H1 (cell line): Measurements from ENCODE around the gene ACTG2. TPM values are rescaled to one million over a fixed set of nuclear protein-coding genes. Genes with fewer than 3 reads are reported as not detected.

ENCODE experiments used
- CTCF ChIA-PET: fragments of 300-600 bp; sonication (Branson Sonifier 250); formaldehyde crosslinking; loops from one replicate; lab custom pipeline; 2021; ENCODE audit not compliant: partially characterized antibody; lab: Charles Lee
- POLR2A ChIA-PET: fragments of 300-600 bp; sonication (Branson Sonifier 250); formaldehyde crosslinking; loops from one replicate; lab custom pipeline; 2021; ENCODE audit warnings: inconsistent platforms; ENCODE audit not compliant: partially characterized antibody; lab: Charles Lee
- DNase-seq, 2 experiments: peaks; one replicate each; pipeline versions ENCODE4 v3.0.0 to v3.0.0-alpha.2; 2010 to 2022; ENCODE audit warnings: low spot score in 2 of 2, low read depth in 1 of 2, mixed read lengths in 1 of 2
- FAIRE-seq: peaks from 2 replicates; lab custom pipeline; 2011; peaks lifted over from hg19 to GRCh38; lab: Jason Lieb, UNC
- H2AFZ ChIP-seq: 2 replicates; pipeline ENCODE4 v1.8.1; 2012; ENCODE audit warnings: low read length, inconsistent platforms
- H2AK5ac ChIP-seq: 2 replicates; pipeline ENCODE4 v1.6.1; 2013; ENCODE audit warnings: low read depth, low read length
- H2BK120ac ChIP-seq: replicated peaks from 2 replicates; pipeline ENCODE3; 2013; ENCODE audit warnings: low read depth, low read length, inconsistent platforms
- H2BK12ac ChIP-seq: 2 replicates; pipeline ENCODE4 v1.6.1; 2013; ENCODE audit warnings: low read depth, low read length
- H2BK15ac ChIP-seq: 2 replicates; pipeline ENCODE4 v1.6.1; 2013; ENCODE audit warnings: low read length
- H2BK20ac ChIP-seq: 2 replicates; pipeline ENCODE4 v1.6.1; 2013; ENCODE audit warnings: low read length
- H2BK5ac ChIP-seq: 2 replicates; pipeline ENCODE4 v1.6.1; 2013; ENCODE audit warnings: low read depth, low read length
- H3K14ac ChIP-seq: 2 replicates; pipeline ENCODE4 v1.6.1; 2013; ENCODE audit warnings: inconsistent platforms; ENCODE audit not compliant: insufficient read length
- H3K18ac ChIP-seq: 2 replicates; pipeline ENCODE4 v1.6.1; 2013; ENCODE audit warnings: low read length; ENCODE audit errors: extremely low read depth
- H3K23ac ChIP-seq: 2 replicates; pipeline ENCODE4 v1.6.1; 2013; ENCODE audit warnings: inconsistent platforms; ENCODE audit not compliant: insufficient read length
- H3K23me2 ChIP-seq: 2 replicates; pipeline ENCODE4 v1.6.1; 2013; ENCODE audit warnings: low read depth, low read length
- H3K27ac ChIP-seq: 2 replicates; pipeline ENCODE4 v1.6.1; 2011; ENCODE audit warnings: low read depth, low read length, inconsistent platforms
- H3K27me3 ChIP-seq, 4 experiments: replicated peaks in 1 of 4; 1 replicate in 1 of 4; 2 replicates in 3 of 4; pipeline versions ENCODE4 v1.6.1 to v1.8.1; 2011 to 2013; ENCODE audit warnings: low read length in 3 of 4, mild to moderate bottlenecking in 3 of 4, inconsistent platforms in 2 of 4, mixed read lengths in 2 of 4, moderate library complexity in 1 of 4; ENCODE audit not compliant: control insufficient read depth in 3 of 4, insufficient read depth in 3 of 4; ENCODE audit errors: extremely low read depth in 1 of 4
- H3K36me3 ChIP-seq, 4 experiments: 2 replicates each; pipeline versions ENCODE4 v1.6.1 to v1.8.1; 2011 to 2013; ENCODE audit warnings: mild to moderate bottlenecking in 4 of 4, low read length in 3 of 4, moderate library complexity in 2 of 4, control low read depth in 1 of 4, inconsistent platforms in 1 of 4; ENCODE audit not compliant: insufficient read depth in 4 of 4, control insufficient read depth in 2 of 4
- H3K4ac ChIP-seq: replicated peaks from 2 replicates; pipeline ENCODE3; 2013; ENCODE audit warnings: low read length, low read depth, mixed read lengths, inconsistent platforms; ENCODE audit not compliant: insufficient read length
- H3K4me1 ChIP-seq, 4 experiments: replicated peaks in 1 of 4; 1 replicate in 1 of 4; 2 replicates in 3 of 4; pipeline versions ENCODE4 v1.6.1 to v1.8.1; 2011 to 2013; ENCODE audit warnings: low read length in 3 of 4, inconsistent platforms in 2 of 4, mixed read lengths in 1 of 4; ENCODE audit not compliant: insufficient read depth in 4 of 4, control insufficient read depth in 3 of 4
- H3K4me2 ChIP-seq, 2 experiments: 2 replicates each; pipeline versions ENCODE4 v1.6.1 to v1.8.1; 2011 to 2013; ENCODE audit warnings: low read depth in 2 of 2, low read length in 2 of 2, control low read depth in 1 of 2, inconsistent platforms in 1 of 2, mild to moderate bottlenecking in 1 of 2; ENCODE audit not compliant: insufficient read depth in 1 of 2
- H3K4me3 ChIP-seq, 4 experiments: fragments of 200-600, 300-600 bp in 1 of 4; sonication (generic), shearing (Covaris generic), sonication (Bioruptor Twin) in 1 of 4; 2 replicates each; pipeline versions ENCODE4 v1.5.1 to v1.8.1; 2011 to 2016; ENCODE audit warnings: low read length in 4 of 4, low read depth in 3 of 4, control low read depth in 2 of 4, inconsistent platforms in 2 of 4, mild to moderate bottlenecking in 2 of 4, mixed read lengths in 1 of 4, moderate library complexity in 1 of 4; ENCODE audit not compliant: insufficient read depth in 2 of 4; ENCODE audit errors: extremely low read depth in 1 of 4
- H3K56ac ChIP-seq: replicated peaks from 2 replicates; pipeline ENCODE3; 2013; ENCODE audit warnings: low read depth, mild to moderate bottlenecking, mixed read lengths, low read length, inconsistent platforms; ENCODE audit not compliant: insufficient read length
- H3K79me1 ChIP-seq: 2 replicates; pipeline ENCODE4 v1.6.1; 2013; ENCODE audit warnings: low read depth, low read length, control low read depth
- H3K79me2 ChIP-seq, 2 experiments: 2 replicates each; pipeline versions ENCODE4 v1.6.1 to v1.8.1; 2012 to 2013; ENCODE audit warnings: low read length in 2 of 2, mild to moderate bottlenecking in 2 of 2, inconsistent platforms in 1 of 2; ENCODE audit not compliant: insufficient read depth in 2 of 2, control insufficient read depth in 1 of 2
- H3K9ac ChIP-seq, 4 experiments: replicated peaks in 1 of 4; 1 replicate in 1 of 4; 2 replicates in 3 of 4; pipeline versions ENCODE4 v1.6.1 to v1.8.1; 2011 to 2013; ENCODE audit warnings: low read depth in 3 of 4, low read length in 3 of 4, control low read depth in 2 of 4, mild to moderate bottlenecking in 2 of 4, moderate library complexity in 2 of 4, inconsistent platforms in 1 of 4; ENCODE audit errors: extremely low read depth in 1 of 4
- H3K9me3 ChIP-seq, 2 experiments: 2 replicates each; pipeline versions ENCODE4 v1.6.1 to v1.8.1; 2012 to 2013; ENCODE audit warnings: mild to moderate bottlenecking in 2 of 2, moderate library complexity in 2 of 2, control low read depth in 1 of 2, inconsistent platforms in 1 of 2, low read depth in 1 of 2, low read length in 1 of 2, mixed read lengths in 1 of 2; ENCODE audit not compliant: insufficient read depth in 2 of 2
- H4K20me1 ChIP-seq, 2 experiments: replicated peaks in 1 of 2; 2 replicates each; pipeline versions ENCODE3 to v1.8.1; 2011 to 2013; ENCODE audit warnings: inconsistent platforms in 2 of 2, low read length in 2 of 2, mild to moderate bottlenecking in 1 of 2; ENCODE audit not compliant: insufficient read depth in 2 of 2, control insufficient read depth in 1 of 2
- H4K5ac ChIP-seq: 2 replicates; pipeline ENCODE4 v1.6.1; 2013; ENCODE audit warnings: low read length, low read depth, mixed read lengths, inconsistent platforms; ENCODE audit not compliant: insufficient read length
- H4K8ac ChIP-seq: 2 replicates; pipeline ENCODE4 v1.8.0; 2013; ENCODE audit warnings: mild to moderate bottlenecking, moderate library complexity, low read length, inconsistent platforms; ENCODE audit not compliant: insufficient read depth; ENCODE audit errors: extremely low read depth
- H4K91ac ChIP-seq: replicated peaks from 2 replicates; pipeline ENCODE3; 2013; ENCODE audit warnings: low read length, mixed read lengths, inconsistent platforms; ENCODE audit not compliant: insufficient read length
- ASH2L ChIP-seq: fragments of 200-600, 300-600 bp; sonication (generic); IDR thresholded peaks from one replicate; pipeline ENCODE4 v1.7.1; 2017; ENCODE audit warnings: low read length
- CBX5 ChIP-seq: fragments of 300-800, 300-1000 bp; sonication (generic); IDR thresholded peaks from 2 replicates; pipeline ENCODE4 v1.7.1; 2016; ENCODE audit warnings: antibody characterized with exemption, low read length, low read depth
- CEBPB ChIP-seq: IDR thresholded peaks from 2 replicates; pipeline ENCODE4 v1.6.1; 2012; ENCODE audit warnings: low read depth, low read length
- EZH2 ChIP-seq: fragments of 200-600 bp; sonication (generic); IDR thresholded peaks from 2 replicates; pipeline ENCODE4 v1.7.1; 2012; ENCODE audit warnings: low read depth, mild to moderate bottlenecking, moderate library complexity, low read length, inconsistent platforms; ENCODE audit not compliant: severe bottlenecking
- KDM1A ChIP-seq: fragments of 200-600, 300-600 bp; sonication (generic); IDR thresholded peaks from 2 replicates; pipeline ENCODE4 v1.7.1; 2016; ENCODE audit warnings: mild to moderate bottlenecking, low read length, borderline replicate concordance
- MAFK ChIP-seq: IDR thresholded peaks from 2 replicates; pipeline ENCODE4 v1.6.1; 2012; ENCODE audit warnings: low read depth, mild to moderate bottlenecking, improper control_type of control experiment, low read length
- POU5F1 ChIP-seq: IDR thresholded peaks from 2 replicates; pipeline ENCODE4 v1.6.1; 2011; ENCODE audit warnings: low read depth, mild to moderate bottlenecking, low read length, moderate library complexity
- RAD21 ChIP-seq, 2 experiments: IDR thresholded peaks in 1 of 2; conservative IDR thresholded peaks in 1 of 2; 2 replicates each; pipeline ENCODE4 v1.6.1; 2011; ENCODE audit warnings: low read depth in 2 of 2, low read length in 2 of 2, improper control_type of control experiment in 1 of 2, inconsistent platforms in 1 of 2, mild to moderate bottlenecking in 1 of 2, moderate library complexity in 1 of 2
- RBBP5 ChIP-seq: IDR thresholded peaks from 2 replicates; pipeline ENCODE4 v1.7.1; 2012; ENCODE audit warnings: low read depth, mild to moderate bottlenecking, inconsistent platforms, low read length, moderate library complexity, borderline replicate concordance
- RXRA ChIP-seq: IDR thresholded peaks from 2 replicates; pipeline ENCODE4 v1.6.1; 2011; ENCODE audit warnings: low read depth, mild to moderate bottlenecking, low read length, moderate library complexity; ENCODE audit not compliant: insufficient read depth
- SIRT6 ChIP-seq: IDR thresholded peaks from one replicate; pipeline ENCODE4 v1.7.1; 2012; ENCODE audit warnings: low read length, inconsistent platforms
- SP1 ChIP-seq: IDR thresholded peaks from 2 replicates; pipeline ENCODE4 v1.6.1; 2011; ENCODE audit warnings: low read depth, low read length
- SP2 ChIP-seq: IDR thresholded peaks from 2 replicates; pipeline ENCODE4 v1.6.1; 2012; ENCODE audit warnings: mild to moderate bottlenecking, low read length, inconsistent platforms
- TEAD4 ChIP-seq: IDR thresholded peaks from 2 replicates; pipeline ENCODE4 v1.6.1; 2012; ENCODE audit warnings: low read depth, low read length, inconsistent platforms, mixed read lengths
- WGBS, 2 experiments: shearing (Covaris generic) in 1 of 2; methylation state at CpG; one replicate each; pipeline versions ENCODE4 v1.1.6 to v1.1.7; 2013 to 2015; ENCODE audit warnings: low lambda C conversion rate in 2 of 2, mixed read lengths in 2 of 2, inconsistent platforms in 1 of 2, low coverage in 1 of 2, missing lambda C conversion rate in 1 of 2; ENCODE audit not compliant: insufficient replicate concordance in 2 of 2, insufficient coverage in 1 of 2, insufficient read length in 1 of 2; ENCODE audit errors: extremely low coverage in 1 of 2, missing lambda C conversion rate in 1 of 2; 5-methylcytosine and 5-hydroxymethylcytosine counted together
- polyA plus RNA-seq, 7 experiments: library from polyadenylated mRNA; depleted of rRNA in 3 of 7; stranded (reverse) in 5 of 7; unstranded in 2 of 7; fragments of >200 nt in 5 of 7; fragments of 200-250 nt in 2 of 7; gene quantifications; 1 replicate in 5 of 7; 2 replicates in 1 of 7; 4 replicates in 1 of 7; pipeline versions ENCODE4 v1.2.1 to v1.2.3, GENCODE V29; 2011 to 2013; ENCODE audit warnings: missing spikeins in 2 of 7, mixed read lengths in 2 of 7
- total RNA-seq: library from RNA; stranded (reverse); fragmentation: NEBNext Ultra II Directional; extraction: Animal tissue kit (Norgen Biotek cat#: 25700); gene quantifications from 2 replicates; pipeline ENCODE4 v1.2.1, GENCODE V29; 2021
- TF ChIP-seq, protein P1 (sequence below): IDR thresholded peaks from 2 replicates; pipeline ENCODE4 v1.6.1; 2012; ENCODE audit warnings: inconsistent platforms

The ACTG2 gene
- total and polyA plus RNA-seq, 2 of the 8 experiments (the other 6 are each of a cell fraction or from before 2014, with no cell fraction given), result 6.2 to 13.7 TPM

DNA sequence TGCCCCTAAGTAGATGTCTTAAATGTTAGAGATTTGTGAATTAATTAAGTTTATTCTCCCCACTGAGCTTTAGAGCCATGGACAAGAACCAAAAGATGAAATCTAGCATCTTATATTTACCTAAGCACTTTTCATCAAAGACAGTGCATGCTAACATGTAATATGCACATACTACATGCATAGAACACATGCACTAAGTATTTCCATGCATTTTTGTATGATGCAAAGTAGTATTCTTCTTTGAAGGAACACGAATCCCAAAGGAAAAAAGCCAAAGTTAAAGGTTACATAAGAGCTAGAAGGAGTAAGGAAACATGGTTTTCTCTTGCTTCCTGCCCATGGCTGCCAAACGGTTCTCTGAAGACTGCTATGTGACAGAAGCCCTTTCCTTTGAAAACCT lies 48.7 kb upstream of the ACTG2 start:
- CTCF ChIA-PET, result interaction anchor here (0.9 to 3.0 kb wide), 3 partner anchors 17 to 164 kb away, joined by 3 to 14 read pairs (median 4); no protein-coding TSS in a partner anchor
- 85% methylated on average over 2 of the region's 2 CpGs; no CpG with 5 or more reads in 1 of the 2 experiments for WGBS, 2 experiments
- no peak overlapping the region for H3K4me2 ChIP-seq

More for the DNA sequence above, 48.7 kb upstream of the ACTG2 start:
- FAIRE-seq (no peak), DNase-seq (no peak)
- Histone ChIP-seq H3K4me1 (no peaks in the 10 kb centered on the region), H3K27me3 (no peaks in the 10 kb centered on the region), H2BK15ac (no peak overlapping the region), H3K9ac (no peak overlapping the region), H3K56ac (no peak overlapping the region), H4K5ac (no peak overlapping the region), H3K23me2 (no peaks in the 10 kb centered on the region), H3K18ac (no peak overlapping the region), H3K27ac (no peak overlapping the region), H3K79me1 (no peaks in the 10 kb centered on the region), H3K36me3 (peaks cover 11 to 50% (median 31%) of the 10 kb centered on the region in 4 experiments), H2BK5ac (no peak overlapping the region), H3K79me2 (0 out of 4 replicates have a peak, but pooled peaks cover 0 to 5% of the 10 kb centered on the region in 2 experiments), H3K4me3 (no peak overlapping the region), H2BK120ac (no peak overlapping the region), H2AK5ac (no peak overlapping the region), H3K14ac (no peak overlapping the region), H4K20me1 (peaks cover 2 to 6% of the 10 kb centered on the region in 2 experiments), H4K91ac (no peak overlapping the region), H2AFZ (no peak overlapping the region), H2BK20ac (no peak overlapping the region), H4K8ac (no peak overlapping the region), H3K23ac (no peak overlapping the region), H2BK12ac (no peak overlapping the region), H3K4ac (no peak overlapping the region), H3K9me3 (no peaks in the 10 kb centered on the region)
- TF ChIP-seq ASH2L (no peak), SP1 (no peak), CEBPB (no peak), KDM1A (no peak), CBX5 (no peak), TEAD4 (no peak), RXRA (no peak), POU5F1 (no peak), RBBP5 (no peak), SIRT6 (no peak), RAD21 (IDR thresholded peaks at IDR 0.05 in 1 of 2, conservative IDR thresholded peaks at IDR 0.05 in 1 of 2; ENCODE audit: low read depth in 2 of 2, low read length in 2 of 2) (no peak), MAFK (no peak), SP2 (no peak), EZH2 (no peak)
- TF ChIP-seq, protein P1, sequence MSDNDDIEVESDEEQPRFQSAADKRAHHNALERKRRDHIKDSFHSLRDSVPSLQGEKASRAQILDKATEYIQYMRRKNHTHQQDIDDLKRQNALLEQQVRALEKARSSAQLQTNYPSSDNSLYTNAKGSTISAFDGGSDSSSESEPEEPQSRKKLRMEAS, result no peak
- POLR2A ChIA-PET, result interaction anchor here (0.6 kb wide), 1 partner anchor 106 kb away, joined by 3 read pairs; no protein-coding TSS in a partner anchor
